Motor neuron (in vitro differentiated cells): ENCODE data around the gene POC5. TPM values are rescaled to one million over a fixed set of nuclear protein-coding genes. Genes with fewer than 3 reads are reported as not detected.
"Not testable (repeated sequence)": the region's sequence is repeated elsewhere in the genome, so short reads cannot be mapped to it uniquely, and the experiment has no call there.

Experiments used
- ATAC-seq, 8 experiments: fragments of 200-7000 bp; cut with Tn5 transposase; replicated peaks in 6 of 8; 2 replicates each; pipeline ENCODE4 v1.8.0; 2021; ENCODE audit warnings: mild to moderate bottlenecking in 8 of 8, moderate library complexity in 8 of 8
- H3K27ac ChIP-seq, 2 donors: fragments of 250-450 bp; sonication (Bioruptor Pico); 2 replicates each; pipeline ENCODE4 v1.9.0; 2021; ENCODE audit warnings: antibody characterized with exemption in 2 of 2, mild to moderate bottlenecking in 2 of 2, moderate library complexity in 1 of 2
- H3K4me1 ChIP-seq, 2 donors: fragments of 250-450 bp; sonication (Bioruptor Pico); replicated peaks in 1 of 2; 2 replicates each; pipeline ENCODE4 v1.6.1; 2021; ENCODE audit warnings: antibody characterized with exemption in 2 of 2, mild to moderate bottlenecking in 2 of 2, moderate library complexity in 1 of 2
- H3K4me3 ChIP-seq, 5 donors: fragments of 250-450 bp; sonication (Bioruptor Pico); 2 replicates each; pipeline ENCODE4 v1.9.0; 2021; ENCODE audit warnings: antibody characterized with exemption in 5 of 5, mild to moderate bottlenecking in 5 of 5, moderate library complexity in 4 of 5
- WGBS, 10 experiments: fragments of 450-650 bp; shearing (Covaris generic); methylation state at CpG; one replicate each; pipeline ENCODE4 v1.0.0; 2022; 5-methylcytosine and 5-hydroxymethylcytosine counted together
- in situ Hi-C, 9 experiments: fragments of 400-800 bp; cut with MboI; loops; one replicate each; pipeline ENCODE4 v1.15.0; 2021; ENCODE audit warnings: low sequenced_read_pairs in 9 of 9, low pct_unique_long_range_greater_than_20kb in 2 of 9; ENCODE audit not compliant: unreplicated experiment in 9 of 9
- total RNA-seq, 8 experiments: library from RNA; unstranded; fragments of 300-600 nt; gene quantifications; 2 replicates each; pipeline versions ENCODE4 v1.2.3 to v1.2.4, GENCODE V29; 2022

Gene POC5
- total RNA-seq: 10 to 100 TPM in 7 of 8 experiments, 1 to 10 TPM in 1; 7.8 to 26.0 (median 20.5) TPM

- WGBS, 10 experiments: 3 to 51% (median 19%) methylated on average over 1 to 23 of the region's 51 CpGs; no CpG with 5 or more reads in 2 of the 10 experiments
- Histone ChIP-seq H3K4me1 (peaks cover 0 to 7% of the 10 kb centered on the region in 2 donors), H3K27ac (peak within 1 kb of the TSS; percentile 58 to 82), H3K4me3 (peak within 1 kb of the TSS; percentile 58 to 97 (median 76))
- in situ Hi-C loops: no loop called here
- peak; percentile 93 to 97 (median 96) for ATAC-seq
Observed at GRCh38 chr5:75717082-75717922, at the start of gene POC5. Gene POC5 (minus strand): TSS chr5:75717437. CDS start chr5:75712937, 4,500 bp downstream.

GRCh38 chr5:75758116-75758515 is 40.9 kb upstream of the POC5 start:
- in situ Hi-C loops: no loop called here
- 12 to 98% (median 33%) methylated on average over 1 to 5 of the region's 5 CpGs; no CpG with 5 or more reads in 1 of the 10 experiments for WGBS, 10 experiments
- Histone ChIP-seq H3K27ac (no peak overlapping the region), H3K4me1 (peaks cover 0 to 2% of the 10 kb centered on the region in 2 donors), H3K4me3 (no peak overlapping the region)
- no peak for ATAC-seq

GRCh38 chr5:75756981-75757380 is 39.7 kb upstream of the POC5 start:
- peaks cover 0 to 5% of the 10 kb centered on the region in 2 donors for H3K4me1 ChIP-seq

GRCh38 chr5:75756211-75756610 is 39.0 kb upstream of the POC5 start:
- in situ Hi-C loops: no loop called here
- ATAC-seq: no peak
- no peak overlapping the region for H3K27ac ChIP-seq
- peaks cover 0 to 5% of the 10 kb centered on the region in 2 donors for H3K4me1 ChIP-seq
- no peak overlapping the region for H3K4me3 ChIP-seq
- WGBS, 10 experiments: 0 to 100% (median 19%) methylated on average over 1 to 2 of the region's 2 CpGs; no CpG with 5 or more reads in 2 of the 10 experiments

More at GRCh38 chr5:75756981-75757380, 39.7 kb upstream of the POC5 start:
- in situ Hi-C loops: no loop called here
- Histone ChIP-seq H3K27ac (no peak overlapping the region), H3K4me3 (no peak overlapping the region)
- peak in 2 of 8 experiments; percentile 24 to 49 for ATAC-seq

- no peak overlapping the region for H3K27ac ChIP-seq
- in situ Hi-C loops: no loop called here
- H3K4me1 ChIP-seq: peaks cover 0 to 5% of the 10 kb centered on the region in 2 donors
- H3K4me3 ChIP-seq: no peak overlapping the region
- no peak for ATAC-seq
- 51 to 100% (median 90%) methylated on average over 2 to 3 of the region's 4 CpGs; no CpG with 5 or more reads in 5 of the 10 experiments for WGBS, 10 experiments
Observed at GRCh38 chr5:75753182-75753581, 35.9 kb upstream of the POC5 start.

- 11 to 97% (median 76%) methylated on average over 1 to 3 of the region's 3 CpGs for WGBS, 10 experiments
- in situ Hi-C loops: loop anchor here in 2 of 9 experiments (25.0 kb wide), 3 partner anchors 493 to 843 kb away; no protein-coding TSS in a partner anchor
- H3K27ac ChIP-seq: no peak overlapping the region
- no peak overlapping the region for H3K4me3 ChIP-seq
- no peaks in the 10 kb centered on the region for H3K4me1 ChIP-seq
- ATAC-seq: no peak
Observed at GRCh38 chr5:75744355-75744754, 27.1 kb upstream of the POC5 start.

- Histone ChIP-seq H3K27ac (no peak overlapping the region), H3K4me3 (no peak overlapping the region), H3K4me1 (no peaks in the 10 kb centered on the region)
- in situ Hi-C loops: loop anchor here in 2 of 9 experiments (25.0 kb wide), 3 partner anchors 501 to 851 kb away; no protein-coding TSS in a partner anchor
- 29 to 88% (median 82%) methylated on average over 1 to 8 of the region's 8 CpGs; no CpG with 5 or more reads in 2 of the 10 experiments for WGBS, 10 experiments
- ATAC-seq: no peak
Observed at GRCh38 chr5:75736273-75736672, 19.0 kb upstream of the POC5 start.

GRCh38 chr5:75734913-75735789 is 17.9 kb upstream of the POC5 start:
- Histone ChIP-seq H3K4me3 (no peak overlapping the region), H3K4me1 (no peaks in the 10 kb centered on the region), H3K27ac (no peak overlapping the region)
- in situ Hi-C loops: loop anchor here in 2 of 9 experiments (25.0 kb wide), 3 partner anchors 502 to 852 kb away; no protein-coding TSS in a partner anchor
- ATAC-seq: peak; percentile 52 to 94 (median 58)
- 2 to 69% (median 46%) methylated on average over 3 to 6 of the region's 6 CpGs for WGBS, 10 experiments

- no peak for ATAC-seq
- WGBS, 10 experiments: 56 to 100% (median 86%) methylated on average over 1 of the region's 1 CpG; no CpG with 5 or more reads in 1 of the 10 experiments
- in situ Hi-C loops: loop anchor here in 2 of 9 experiments (25.0 kb wide), 3 partner anchors 504 to 854 kb away; no protein-coding TSS in a partner anchor
- H3K4me3 ChIP-seq: no peak overlapping the region
- H3K27ac ChIP-seq: no peak overlapping the region
- no peaks in the 10 kb centered on the region for H3K4me1 ChIP-seq
Observed at GRCh38 chr5:75733767-75734166, 16.5 kb upstream of the POC5 start.

GRCh38 chr5:75731515-75731914 is 14.3 kb upstream of the POC5 start:
- in situ Hi-C loops: loop anchor here in 2 of 9 experiments (25.0 kb wide), 3 partner anchors 506 to 856 kb away; no protein-coding TSS in a partner anchor
- not testable (repeated sequence) for ATAC-seq
- WGBS, 10 experiments: 54 to 100% (median 85%) methylated on average over 1 to 4 of the region's 4 CpGs; no CpG with 5 or more reads in 4 of the 10 experiments

GRCh38 chr5:75729321-75729720 is 12.1 kb upstream of the POC5 start:
- 41 to 100% (median 100%) methylated on average over 1 to 3 of the region's 3 CpGs; no CpG with 5 or more reads in 5 of the 10 experiments for WGBS, 10 experiments
- peak in 1 of 8 experiments; percentile 12 for ATAC-seq
- no peaks in the 10 kb centered on the region for H3K4me1 ChIP-seq
- no peak overlapping the region for H3K4me3 ChIP-seq
- H3K27ac ChIP-seq: no peak overlapping the region
- in situ Hi-C loops: loop anchor here in 2 of 9 experiments (25.0 kb wide), 3 partner anchors 508 to 858 kb away; no protein-coding TSS in a partner anchor

More at GRCh38 chr5:75731515-75731914, 14.3 kb upstream of the POC5 start:
- H3K4me3 ChIP-seq, H3K27ac ChIP-seq, H3K4me1 ChIP-seq: not testable (repeated sequence)

- 0 to 100% (median 67%) methylated on average over 1 to 2 of the region's 2 CpGs; no CpG with 5 or more reads in 3 of the 10 experiments for WGBS, 10 experiments
- no peak for ATAC-seq
- H3K27ac ChIP-seq: no peak overlapping the region
- H3K4me1 ChIP-seq: no peaks in the 10 kb centered on the region
- H3K4me3 ChIP-seq: no peak overlapping the region
- in situ Hi-C loops: loop anchor here in 2 of 9 experiments (25.0 kb wide), 3 partner anchors 509 to 859 kb away; no protein-coding TSS in a partner anchor
Observed at GRCh38 chr5:75727931-75728330, 10.7 kb upstream of the POC5 start.
